OCI-LY3 (cell line): ENCODE results near the gene B4GALT3.

Experiments
- H2AFZ ChIP-seq: fragments of 200-600, 300-600 bp; shearing (Covaris generic); 2 replicates; pipeline ENCODE4 v1.6.0; 2014; ENCODE audit warnings: antibody characterized with exemption, low read depth, low read length
- H3K27ac ChIP-seq: fragments of 200-600, 300-600 bp; sonication (generic); 2 replicates; pipeline ENCODE4 v1.5.1; 2014; ENCODE audit warnings: mild to moderate bottlenecking, low read length, moderate library complexity, mixed read lengths
- H3K27me3 ChIP-seq: fragments of 200-600, 300-600 bp; sonication (generic); 2 replicates; pipeline ENCODE4 v1.6.1; 2014; ENCODE audit warnings: low read depth, low read length, mixed read lengths
- H3K36me3 ChIP-seq: fragments of 200-600, 300-600 bp; sonication (generic); replicated peaks from 2 replicates; pipeline ENCODE3; 2014; ENCODE audit warnings: low read depth, low read length, mixed read lengths
- H3K4me1 ChIP-seq: fragments of 300-600, 200-600 bp; sonication (generic); 2 replicates; pipeline ENCODE4 v1.6.1; 2014; ENCODE audit warnings: low read length, mixed read lengths
- H3K4me2 ChIP-seq: fragments of 200-600, 300-600 bp; sonication (generic); 2 replicates; pipeline ENCODE4 v1.6.1; 2014; ENCODE audit warnings: low read length, mixed read lengths
- H3K4me3 ChIP-seq: fragments of 300-600, 200-600 bp; sonication (generic); 2 replicates; pipeline ENCODE4 v1.5.1; 2014; ENCODE audit warnings: antibody characterized with exemption, mild to moderate bottlenecking, low read length, moderate library complexity
- H3K79me2 ChIP-seq: fragments of 300-600, 200-600 bp; shearing (Covaris generic); 2 replicates; pipeline ENCODE4 v1.6.1; 2014; ENCODE audit warnings: mild to moderate bottlenecking, low read length, mixed read lengths
- H3K9ac ChIP-seq: fragments of 300-600, 200-600 bp; shearing (Covaris generic); 2 replicates; pipeline ENCODE4 v1.6.0; 2014; ENCODE audit warnings: mild to moderate bottlenecking, low read length, moderate library complexity
- H3K9me3 ChIP-seq: fragments of 200-600, 300-600 bp; shearing (Covaris generic); 2 replicates; pipeline ENCODE4 v1.6.1; 2014; ENCODE audit warnings: low read length, mixed read lengths; ENCODE audit not compliant: insufficient read depth
- H4K20me1 ChIP-seq: fragments of 200-600, 300-600 bp; sonication (generic); 2 replicates; pipeline ENCODE4 v1.6.1; 2016; ENCODE audit warnings: low read length, mixed read lengths; ENCODE audit not compliant: insufficient read depth
- EZH2phosphoT487 ChIP-seq: fragments of 200-600 bp; shearing (Covaris generic); IDR thresholded peaks from 2 replicates; pipeline ENCODE4 v1.6.1; 2018; ENCODE audit warnings: antibody characterized with exemption, mixed run types, low read depth
- TF ChIP-seq, protein P1 (sequence below): fragments of 200-600, 300-600 bp; sonication (generic); IDR thresholded peaks from 2 replicates; pipeline ENCODE4 v1.5.1; 2014; ENCODE audit warnings: antibody characterized with exemption, low read length, low read depth

Gene B4GALT3

DNA sequence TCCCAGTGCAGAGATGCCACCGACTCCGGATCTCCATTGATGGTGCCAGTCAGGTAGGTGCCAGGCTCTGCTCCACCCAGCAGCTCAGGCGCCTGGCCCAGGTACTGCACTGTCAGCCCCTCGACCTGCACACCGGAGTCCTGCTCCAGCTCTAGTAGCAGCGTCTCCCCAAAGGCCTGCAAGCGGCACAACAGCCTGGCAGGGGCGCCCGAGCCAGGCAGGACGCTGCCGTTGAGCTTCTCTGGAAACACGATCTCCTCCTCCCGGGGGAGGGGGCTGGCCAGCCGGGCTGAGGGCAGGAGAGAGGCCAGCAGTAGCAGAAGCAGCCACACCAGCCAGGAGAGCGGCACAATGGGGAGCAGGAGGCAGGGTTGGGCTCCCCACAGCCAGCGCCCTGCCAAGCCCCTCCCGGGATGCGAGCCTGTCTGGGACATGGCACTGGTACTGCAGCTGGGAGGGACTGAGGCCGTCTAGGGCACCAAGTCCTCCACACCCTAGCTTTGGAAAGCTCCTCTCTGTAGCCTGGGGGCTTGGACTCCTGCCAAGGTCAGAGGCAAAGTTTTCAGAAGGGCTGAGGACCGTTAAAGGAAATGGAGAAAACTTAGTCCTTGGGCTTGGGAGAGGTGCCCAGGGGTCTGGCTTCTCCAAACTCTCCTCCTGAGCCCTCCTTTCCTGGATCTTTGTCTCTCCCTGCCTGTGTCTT lies 21.0 kb upstream of the B4GALT3 start:
- TF ChIP-seq, protein P1, sequence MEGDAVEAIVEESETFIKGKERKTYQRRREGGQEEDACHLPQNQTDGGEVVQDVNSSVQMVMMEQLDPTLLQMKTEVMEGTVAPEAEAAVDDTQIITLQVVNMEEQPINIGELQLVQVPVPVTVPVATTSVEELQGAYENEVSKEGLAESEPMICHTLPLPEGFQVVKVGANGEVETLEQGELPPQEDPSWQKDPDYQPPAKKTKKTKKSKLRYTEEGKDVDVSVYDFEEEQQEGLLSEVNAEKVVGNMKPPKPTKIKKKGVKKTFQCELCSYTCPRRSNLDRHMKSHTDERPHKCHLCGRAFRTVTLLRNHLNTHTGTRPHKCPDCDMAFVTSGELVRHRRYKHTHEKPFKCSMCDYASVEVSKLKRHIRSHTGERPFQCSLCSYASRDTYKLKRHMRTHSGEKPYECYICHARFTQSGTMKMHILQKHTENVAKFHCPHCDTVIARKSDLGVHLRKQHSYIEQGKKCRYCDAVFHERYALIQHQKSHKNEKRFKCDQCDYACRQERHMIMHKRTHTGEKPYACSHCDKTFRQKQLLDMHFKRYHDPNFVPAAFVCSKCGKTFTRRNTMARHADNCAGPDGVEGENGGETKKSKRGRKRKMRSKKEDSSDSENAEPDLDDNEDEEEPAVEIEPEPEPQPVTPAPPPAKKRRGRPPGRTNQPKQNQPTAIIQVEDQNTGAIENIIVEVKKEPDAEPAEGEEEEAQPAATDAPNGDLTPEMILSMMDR: no peak
- no peak for TF ChIP-seq EZH2phosphoT487
- Histone ChIP-seq H3K79me2 (peaks cover 11% of the 10 kb centered on the region), H3K4me2 (no peak overlapping the region), H3K9me3 (no peaks in the 10 kb centered on the region), H3K27me3 (no peaks in the 10 kb centered on the region), H3K4me1 (peaks cover 44% of the 10 kb centered on the region), H3K9ac (no peak overlapping the region), H4K20me1 (no peaks in the 10 kb centered on the region), H3K4me3 (no peak overlapping the region), H2AFZ (no peak overlapping the region), H3K27ac (no peak overlapping the region), H3K36me3 (no peaks in the 10 kb centered on the region)

DNA sequence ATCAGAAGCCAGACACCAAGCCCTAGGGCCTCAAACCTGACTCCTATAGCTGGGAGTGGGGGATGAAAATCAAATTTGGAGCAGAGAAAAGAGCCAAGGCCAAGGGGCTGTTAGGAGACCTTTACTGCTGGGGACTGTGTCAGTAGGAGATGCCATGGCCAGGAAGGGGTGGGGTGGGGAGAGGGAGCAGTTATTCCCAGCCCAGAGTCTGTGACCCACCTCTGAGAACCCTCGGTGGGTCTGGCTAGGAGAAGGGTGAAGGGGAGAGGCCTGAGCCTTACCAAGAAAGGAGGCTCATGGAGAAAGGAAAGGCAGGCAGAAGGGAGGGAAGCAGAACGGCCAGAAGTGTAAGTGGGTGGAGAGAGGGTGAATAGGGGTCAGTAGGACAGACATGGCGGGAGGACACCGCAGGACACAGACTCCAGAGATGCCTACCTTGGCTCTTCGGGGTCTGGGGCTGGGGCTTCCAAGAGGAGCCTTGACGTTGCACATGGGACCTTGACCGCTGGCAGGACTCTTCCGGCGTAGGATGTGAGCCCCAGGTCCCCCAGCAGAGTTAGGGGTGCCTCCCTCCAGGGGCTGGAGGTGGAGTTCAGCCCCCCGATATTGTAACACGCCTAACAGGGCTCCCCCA lies 20.4 kb upstream of the B4GALT3 start:
- Histone ChIP-seq H3K4me3 (no peak overlapping the region), H3K36me3 (no peaks in the 10 kb centered on the region), H2AFZ (no peak overlapping the region), H4K20me1 (no peaks in the 10 kb centered on the region), H3K4me1 (peaks cover 43% of the 10 kb centered on the region), H3K27me3 (no peaks in the 10 kb centered on the region), H3K79me2 (peaks cover 5% of the 10 kb centered on the region), H3K27ac (no peak overlapping the region), H3K9ac (no peak overlapping the region), H3K9me3 (no peaks in the 10 kb centered on the region), H3K4me2 (no peak overlapping the region)
- no peak for TF ChIP-seq EZH2phosphoT487
- TF ChIP-seq, protein P1: no peak

DNA sequence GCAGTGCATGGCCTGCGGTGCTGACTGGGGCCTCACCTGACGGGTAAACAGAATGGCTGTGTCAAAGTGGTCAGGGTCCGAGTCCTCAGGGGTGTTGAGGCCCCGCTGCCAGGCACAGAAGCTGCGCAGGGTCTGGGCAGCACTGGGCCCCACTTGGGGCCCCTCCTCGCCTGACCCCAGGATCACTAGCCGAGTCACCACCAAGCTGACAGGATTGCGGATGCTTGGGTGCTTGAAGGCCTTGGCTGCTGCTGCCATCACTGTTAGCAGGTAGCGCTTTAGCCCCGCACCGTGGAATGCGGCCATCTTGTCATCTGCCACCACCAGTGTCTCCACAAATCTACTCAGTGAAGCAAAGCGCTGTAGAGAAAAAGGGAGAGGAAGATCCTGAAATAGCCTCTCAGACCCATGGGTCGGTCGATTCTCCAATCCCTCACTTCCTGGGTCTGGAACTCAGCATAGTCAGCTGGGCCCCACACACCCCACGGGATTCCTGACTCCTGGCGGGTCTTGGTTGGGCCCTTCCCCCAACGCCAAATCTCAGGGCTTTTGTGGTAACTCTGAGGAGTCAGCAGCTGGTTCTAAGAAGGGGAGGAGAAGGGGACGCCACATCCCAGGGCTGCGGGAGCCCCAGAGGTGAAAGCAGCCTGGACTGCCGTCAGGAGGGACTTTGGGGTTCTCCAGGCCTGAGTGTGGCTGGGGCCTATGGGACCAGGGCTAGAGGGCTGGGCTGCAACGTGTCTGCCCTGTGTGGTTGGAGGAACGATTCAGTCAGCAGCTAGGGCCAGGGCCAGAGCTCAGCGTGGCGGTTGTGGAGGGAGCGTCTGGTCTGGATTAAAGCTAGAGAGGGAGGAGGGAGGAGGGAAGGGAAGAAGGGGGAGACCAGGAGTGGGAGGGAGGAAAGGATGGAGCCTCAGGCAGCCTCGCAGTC lies 19.5 kb upstream of the B4GALT3 start:
- Histone ChIP-seq H3K4me1 (peaks cover 48% of the 10 kb centered on the region), H3K4me2 (no peak overlapping the region)

More for the DNA sequence above, 19.5 kb upstream of the B4GALT3 start:
- no peaks in the 10 kb centered on the region for H3K9me3 ChIP-seq
- no peak overlapping the region for H3K4me3 ChIP-seq
- H3K36me3 ChIP-seq: no peaks in the 10 kb centered on the region
- H3K27ac ChIP-seq: no peak overlapping the region
- no peak overlapping the region for H2AFZ ChIP-seq
- no peaks in the 10 kb centered on the region for H3K79me2 ChIP-seq
- H3K27me3 ChIP-seq: no peaks in the 10 kb centered on the region
- no peak for TF ChIP-seq EZH2phosphoT487
- TF ChIP-seq, protein P1: no peak
- H3K9ac ChIP-seq: no peak overlapping the region
- H4K20me1 ChIP-seq: no peaks in the 10 kb centered on the region
